Ovary (tissue), 3 donors: ENCODE results near the gene SZT2.
"Not testable (repeated sequence)": the region's sequence is repeated elsewhere in the genome, so short reads cannot be mapped to it uniquely, and the experiment has no call there.

ENCODE experiments used
- POLR2A ChIP-seq: fragments of 450-650 bp; IDR thresholded peaks from one replicate; pipeline ENCODE4 v1.6.1; 2017; ENCODE audit warnings: antibody characterized with exemption, mild to moderate bottlenecking, moderate library complexity
- TF ChIP-seq, protein P1 (sequence below), 3 donors: fragments of 450-650 bp in 2 of 3; fragments of 200-600 bp in 1 of 3; IDR thresholded peaks; one replicate each; pipeline versions ENCODE4 v1.5.1 to v1.8.0; 2016 to 2022; ENCODE audit warnings: antibody characterized with exemption in 3 of 3, mild to moderate bottlenecking in 1 of 3
- donor health status: DM: no; HTN: no; CAD: no.

DNA sequence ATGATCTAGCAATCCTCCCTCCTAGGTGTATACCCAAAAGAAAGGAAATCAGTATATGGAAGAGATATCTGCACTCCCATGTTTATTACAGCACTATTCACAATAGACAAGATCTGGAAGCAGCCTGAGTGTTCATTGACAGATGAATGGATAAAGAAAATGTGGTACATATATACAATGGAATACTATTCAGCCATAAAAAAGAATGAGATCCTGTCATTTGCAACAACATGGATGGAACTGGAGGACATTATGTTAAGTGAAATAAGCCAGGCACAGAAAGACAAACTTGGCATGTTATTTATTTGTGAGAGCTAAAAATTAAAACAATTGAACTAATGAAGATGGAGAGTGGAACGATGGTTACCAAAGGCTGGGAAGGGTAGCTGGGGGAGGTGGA, 23.7 kb downstream of the SZT2 start:
- TF ChIP-seq, protein P1, sequence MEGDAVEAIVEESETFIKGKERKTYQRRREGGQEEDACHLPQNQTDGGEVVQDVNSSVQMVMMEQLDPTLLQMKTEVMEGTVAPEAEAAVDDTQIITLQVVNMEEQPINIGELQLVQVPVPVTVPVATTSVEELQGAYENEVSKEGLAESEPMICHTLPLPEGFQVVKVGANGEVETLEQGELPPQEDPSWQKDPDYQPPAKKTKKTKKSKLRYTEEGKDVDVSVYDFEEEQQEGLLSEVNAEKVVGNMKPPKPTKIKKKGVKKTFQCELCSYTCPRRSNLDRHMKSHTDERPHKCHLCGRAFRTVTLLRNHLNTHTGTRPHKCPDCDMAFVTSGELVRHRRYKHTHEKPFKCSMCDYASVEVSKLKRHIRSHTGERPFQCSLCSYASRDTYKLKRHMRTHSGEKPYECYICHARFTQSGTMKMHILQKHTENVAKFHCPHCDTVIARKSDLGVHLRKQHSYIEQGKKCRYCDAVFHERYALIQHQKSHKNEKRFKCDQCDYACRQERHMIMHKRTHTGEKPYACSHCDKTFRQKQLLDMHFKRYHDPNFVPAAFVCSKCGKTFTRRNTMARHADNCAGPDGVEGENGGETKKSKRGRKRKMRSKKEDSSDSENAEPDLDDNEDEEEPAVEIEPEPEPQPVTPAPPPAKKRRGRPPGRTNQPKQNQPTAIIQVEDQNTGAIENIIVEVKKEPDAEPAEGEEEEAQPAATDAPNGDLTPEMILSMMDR (IDR thresholded peaks at IDR 0.05) = not testable (repeated sequence)
- TF ChIP-seq POLR2A = not testable (repeated sequence)
